ENCODE data around the gene FAM114A1.

FAM114A1 gene

DNA sequence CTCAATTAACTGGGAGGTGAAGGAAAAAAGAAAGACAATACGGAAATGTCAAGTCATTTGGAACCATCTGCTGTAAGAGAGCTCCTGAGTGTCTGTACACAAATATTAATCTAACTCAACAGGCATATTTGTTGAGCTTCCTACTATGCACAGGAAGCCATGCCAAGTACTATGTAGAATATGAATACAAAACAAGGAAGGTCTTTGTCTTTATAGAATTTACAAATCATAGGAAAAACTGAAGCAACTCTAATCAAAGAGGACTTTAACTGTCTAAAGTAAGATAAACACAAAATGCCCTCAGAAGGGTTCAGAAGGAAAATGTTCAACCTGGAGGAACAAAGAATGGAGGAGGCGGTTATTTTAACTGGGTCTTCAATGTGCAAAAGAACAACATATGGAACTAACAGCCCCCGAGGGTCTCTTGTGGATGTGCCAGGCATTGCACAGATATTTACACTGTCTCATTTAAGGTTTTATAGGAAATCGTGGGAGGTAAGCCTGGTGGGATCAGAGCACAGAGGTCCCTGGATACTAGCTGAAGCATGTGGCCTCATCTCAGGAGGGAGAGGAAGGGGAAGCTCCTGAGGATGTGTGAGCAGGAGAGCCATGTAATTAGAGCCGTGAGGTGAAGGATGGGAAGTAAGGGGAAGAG is 5.8 kb downstream of the FAM114A1 start:
- CTCF ChIA-PET: interaction anchor here (0.6 to 2.5 kb wide), 6 partner anchors 13 to 563 kb away, joined by 3 to 22 read pairs (median 4); partner anchors contain the start of gene TLR1
- Histone ChIP-seq H3K4me3 (ENCODE audit: low read depth, low read length) (no peak overlapping the region), H3K9me3 (ENCODE audit: control insufficient read depth, insufficient read depth, low read depth, low read length) (no peaks in the 10 kb centered on the region), H3K4me1 (ENCODE audit: control insufficient read depth, insufficient read depth, low read length) (no peaks in the 10 kb centered on the region), H3K36me3 (ENCODE audit: control insufficient read depth in 2 of 2, insufficient read depth in 1 of 2, low read length in 2 of 2) (peaks cover 0 to 31% of the 10 kb centered on the region in 2 experiments; a peak in 1 of 3 replicates), H3K27ac (ENCODE audit: extremely low read depth, low read depth, low read length) (no peak overlapping the region)
- TF ChIP-seq ZNF16 (tag by site-specific recombination; IDR thresholded peaks at IDR 0.05; ENCODE audit: low read depth) (no peak), ZNF664 (tag by site-specific recombination; IDR thresholded peaks at IDR 0.05) (no peak), EGR2 (tag by site-specific recombination; IDR thresholded peaks at IDR 0.05; ENCODE audit: low read depth) (peak; percentile 32; the same call in 1 of the 2 replicates), ZFHX2 (tag by site-specific recombination; conservative IDR thresholded peaks at IDR 0.05) (peak; percentile 57), RBAK (tag by site-specific recombination; IDR thresholded peaks at IDR 0.05) (no peak), ZNF121 (tag by site-specific recombination; IDR thresholded peaks at IDR 0.05) (no peak), ZNF157 (tag by site-specific recombination; IDR thresholded peaks at IDR 0.05) (no peak), GLIS1 (tag by site-specific recombination; IDR thresholded peaks at IDR 0.05) (peak; percentile 40; the same call in 1 of the 2 replicates), PRDM1 (tag by site-specific recombination; IDR thresholded peaks at IDR 0.05) (no peak)
- TF ChIP-seq, protein P1, sequence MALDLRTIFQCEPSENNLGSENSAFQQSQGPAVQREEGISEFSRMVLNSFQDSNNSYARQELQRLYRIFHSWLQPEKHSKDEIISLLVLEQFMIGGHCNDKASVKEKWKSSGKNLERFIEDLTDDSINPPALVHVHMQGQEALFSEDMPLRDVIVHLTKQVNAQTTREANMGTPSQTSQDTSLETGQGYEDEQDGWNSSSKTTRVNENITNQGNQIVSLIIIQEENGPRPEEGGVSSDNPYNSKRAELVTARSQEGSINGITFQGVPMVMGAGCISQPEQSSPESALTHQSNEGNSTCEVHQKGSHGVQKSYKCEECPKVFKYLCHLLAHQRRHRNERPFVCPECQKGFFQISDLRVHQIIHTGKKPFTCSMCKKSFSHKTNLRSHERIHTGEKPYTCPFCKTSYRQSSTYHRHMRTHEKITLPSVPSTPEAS (tag by site-specific recombination; IDR thresholded peaks at IDR 0.05): no peak
- TF ChIP-seq, protein P2, sequence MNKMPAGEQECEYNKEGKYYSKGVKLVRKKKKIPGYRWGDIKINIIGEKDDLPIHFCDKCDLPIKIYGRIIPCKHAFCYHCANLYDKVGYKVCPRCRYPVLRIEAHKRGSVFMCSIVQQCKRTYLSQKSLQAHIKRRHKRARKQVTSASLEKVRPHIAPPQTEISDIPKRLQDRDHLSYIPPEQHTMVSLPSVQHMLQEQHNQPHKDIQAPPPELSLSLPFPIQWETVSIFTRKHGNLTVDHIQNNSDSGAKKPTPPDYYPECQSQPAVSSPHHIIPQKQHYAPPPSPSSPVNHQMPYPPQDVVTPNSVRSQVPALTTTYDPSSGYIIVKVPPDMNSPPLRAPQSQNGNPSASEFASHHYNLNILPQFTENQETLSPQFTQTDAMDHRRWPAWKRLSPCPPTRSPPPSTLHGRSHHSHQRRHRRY (tag by site-specific recombination; IDR thresholded peaks at IDR 0.05): no peak
- POLR2A ChIA-PET: no interaction called here

DNA sequence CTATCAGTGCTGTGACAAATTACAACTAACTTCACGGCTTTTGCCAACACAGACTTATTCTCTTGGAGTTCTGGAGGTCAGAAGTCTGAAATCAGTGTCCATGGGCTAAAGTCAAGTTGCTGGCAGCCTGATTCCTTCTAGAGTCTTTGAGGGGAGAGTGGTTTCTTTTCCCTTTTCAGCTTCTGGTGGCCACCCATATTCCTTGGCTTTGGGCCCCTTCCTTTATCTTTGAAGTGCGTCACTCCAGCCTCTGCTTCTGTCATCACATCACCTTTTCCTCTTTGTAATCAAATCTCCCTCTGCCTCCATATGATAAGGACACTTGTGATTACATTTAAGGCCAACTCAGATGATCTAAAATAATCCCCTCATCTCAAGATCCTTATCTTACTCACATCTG is 9.0 kb downstream of the FAM114A1 start:
- peaks cover 0 to 37% of the 10 kb centered on the region in 2 experiments; a peak in 1 of 3 replicates for H3K36me3 ChIP-seq (ENCODE audit: control insufficient read depth in 2 of 2, insufficient read depth in 1 of 2, low read length in 2 of 2)
- POLR2A ChIA-PET: no interaction called here
- H3K4me3 ChIP-seq (ENCODE audit: low read depth, low read length): no peak overlapping the region
- CTCF ChIA-PET: interaction anchor here (2.3 kb wide), 1 partner anchor 17 kb away, joined by 14 read pairs; no protein-coding TSS in a partner anchor
- no peak overlapping the region for H3K27ac ChIP-seq (ENCODE audit: extremely low read depth, low read depth, low read length)
- H3K4me1 ChIP-seq (ENCODE audit: control insufficient read depth, insufficient read depth, low read length): no peaks in the 10 kb centered on the region
- no peaks in the 10 kb centered on the region for H3K9me3 ChIP-seq (ENCODE audit: control insufficient read depth, insufficient read depth, low read depth, low read length)
- TF ChIP-seq, protein P3, sequence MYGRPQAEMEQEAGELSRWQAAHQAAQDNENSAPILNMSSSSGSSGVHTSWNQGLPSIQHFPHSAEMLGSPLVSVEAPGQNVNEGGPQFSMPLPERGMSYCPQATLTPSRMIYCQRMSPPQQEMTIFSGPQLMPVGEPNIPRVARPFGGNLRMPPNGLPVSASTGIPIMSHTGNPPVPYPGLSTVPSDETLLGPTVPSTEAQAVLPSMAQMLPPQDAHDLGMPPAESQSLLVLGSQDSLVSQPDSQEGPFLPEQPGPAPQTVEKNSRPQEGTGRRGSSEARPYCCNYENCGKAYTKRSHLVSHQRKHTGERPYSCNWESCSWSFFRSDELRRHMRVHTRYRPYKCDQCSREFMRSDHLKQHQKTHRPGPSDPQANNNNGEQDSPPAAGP (tag by site-specific recombination; IDR thresholded peaks at IDR 0.05): no peak
- TF ChIP-seq, protein P4, sequence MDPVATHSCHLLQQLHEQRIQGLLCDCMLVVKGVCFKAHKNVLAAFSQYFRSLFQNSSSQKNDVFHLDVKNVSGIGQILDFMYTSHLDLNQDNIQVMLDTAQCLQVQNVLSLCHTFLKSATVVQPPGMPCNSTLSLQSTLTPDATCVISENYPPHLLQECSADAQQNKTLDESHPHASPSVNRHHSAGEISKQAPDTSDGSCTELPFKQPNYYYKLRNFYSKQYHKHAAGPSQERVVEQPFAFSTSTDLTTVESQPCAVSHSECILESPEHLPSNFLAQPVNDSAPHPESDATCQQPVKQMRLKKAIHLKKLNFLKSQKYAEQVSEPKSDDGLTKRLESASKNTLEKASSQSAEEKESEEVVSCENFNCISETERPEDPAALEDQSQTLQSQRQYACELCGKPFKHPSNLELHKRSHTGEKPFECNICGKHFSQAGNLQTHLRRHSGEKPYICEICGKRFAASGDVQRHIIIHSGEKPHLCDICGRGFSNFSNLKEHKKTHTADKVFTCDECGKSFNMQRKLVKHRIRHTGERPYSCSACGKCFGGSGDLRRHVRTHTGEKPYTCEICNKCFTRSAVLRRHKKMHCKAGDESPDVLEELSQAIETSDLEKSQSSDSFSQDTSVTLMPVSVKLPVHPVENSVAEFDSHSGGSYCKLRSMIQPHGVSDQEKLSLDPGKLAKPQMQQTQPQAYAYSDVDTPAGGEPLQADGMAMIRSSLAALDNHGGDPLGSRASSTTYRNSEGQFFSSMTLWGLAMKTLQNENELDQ (tag by site-specific recombination; IDR thresholded peaks at IDR 0.05; ENCODE audit: low read depth): no peak
- TF ChIP-seq ZNF785 (tag by site-specific recombination; IDR thresholded peaks at IDR 0.05) (no peak), ZNF274 (IDR thresholded peaks at IDR 0.05; ENCODE audit: low read length) (no peak), ZNF274 (tag by site-specific recombination; IDR thresholded peaks at IDR 0.05; ENCODE audit: borderline replicate concordance) (no peak), ZNF626 (tag by site-specific recombination; IDR thresholded peaks at IDR 0.05) (no peak), ZIC2 (tag by site-specific recombination; IDR thresholded peaks at IDR 0.05) (no peak), ZFP41 (tag by site-specific recombination; IDR thresholded peaks at IDR 0.05; ENCODE audit: borderline replicate concordance) (no peak), ZNF184 (tag by site-specific recombination; IDR thresholded peaks at IDR 0.05) (no peak), ZSCAN23 (tag by site-specific recombination; IDR thresholded peaks at IDR 0.05) (no peak), ZNF391 (tag by site-specific recombination; IDR thresholded peaks at IDR 0.05; ENCODE audit: borderline replicate concordance, low read depth) (no peak), ZNF791 (tag by site-specific recombination; IDR thresholded peaks at IDR 0.05) (no peak)

Data from HEK293 (cell line).